GM12875 (cell line): ENCODE results near the gene JAML.

Experiments
- H3K4me3 ChIP-seq: one replicate; pipeline ENCODE4 v1.5.1; 2011; ENCODE audit warnings: low read depth, low read length, control low read depth
- CTCF ChIP-seq: IDR thresholded peaks from 2 replicates; pipeline ENCODE4 v1.5.1; 2011; ENCODE audit warnings: low read depth, mild to moderate bottlenecking, control low read depth, inconsistent platforms, low read length, moderate library complexity, borderline replicate concordance; ENCODE audit not compliant: insufficient read depth

The JAML gene

DNA sequence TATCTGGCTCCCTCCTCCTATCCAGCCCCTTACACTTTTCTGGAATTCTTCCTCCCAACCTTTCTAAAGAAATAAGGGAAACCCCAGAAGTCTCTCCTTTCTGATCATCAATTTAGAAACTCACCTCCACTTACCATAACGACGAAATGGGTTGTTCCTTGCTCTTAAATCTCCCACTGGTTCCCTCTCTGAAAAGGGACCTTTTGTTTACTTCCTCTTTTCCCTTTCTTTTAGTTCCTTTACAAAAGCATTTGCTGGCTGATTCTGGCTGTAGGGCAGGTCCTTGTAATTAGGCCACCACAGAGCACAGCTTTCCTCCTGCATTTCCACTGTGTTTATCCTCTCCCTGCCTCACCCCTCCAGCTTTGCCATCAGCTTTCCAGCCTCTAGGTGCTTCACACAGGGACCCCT is 12.0 kb downstream of the JAML start:
- H3K4me3 ChIP-seq: no peak overlapping the region
- TF ChIP-seq CTCF: no peak

GRCh38 chr11:118212131-118212725 is 12.6 kb downstream of the JAML start:
- TF ChIP-seq CTCF: no peak
- no peak overlapping the region for H3K4me3 ChIP-seq

GRCh38 chr11:118211006-118211405 is 13.8 kb downstream of the JAML start:
- no peak overlapping the region for H3K4me3 ChIP-seq
- TF ChIP-seq CTCF: no peak

GRCh38 chr11:118210323-118210722 is 14.5 kb downstream of the JAML start:
- no peak for TF ChIP-seq CTCF
- H3K4me3 ChIP-seq: no peak overlapping the region

GRCh38 chr11:118209033-118209432 is 15.8 kb downstream of the JAML start:
- no peak overlapping the region for H3K4me3 ChIP-seq
- no peak for TF ChIP-seq CTCF

GRCh38 chr11:118207079-118207478 is 17.7 kb downstream of the JAML start:
- no peak overlapping the region for H3K4me3 ChIP-seq
- no peak for TF ChIP-seq CTCF

GRCh38 chr11:118206391-118207031 is 18.3 kb downstream of the JAML start:
- no peak overlapping the region for H3K4me3 ChIP-seq
- TF ChIP-seq CTCF: no peak
